PC-3 (cell line): ENCODE measurements around the gene NOM1. TPM values are rescaled to one million over a fixed set of nuclear protein-coding genes. Genes with fewer than 3 reads are reported as not detected.
A peak's percentile ranks its signal among the peaks of the same experiment; 100 is the strongest.

ENCODE experiments used
- ATAC-seq: fragments of 200-7000 bp; cut with Tn5 transposase; 2 replicates; pipeline ENCODE4 v1.9.1; 2020; ENCODE audit warnings: mild to moderate bottlenecking, moderate library complexity
- BruUV-seq: library from RNA; stranded (reverse); fragments of 400-500 nt; replicated peaks from 2 replicates; lab custom pipeline; 2021; lab: Mats Ljungman, UMichigan
- CTCF ChIA-PET: fragments of 300-600 bp; sonication (Branson Sonifier 250); formaldehyde crosslinking; loops from one replicate; lab custom pipeline; 2022; ENCODE audit warnings: antibody characterized with exemption; lab: Charles Lee
- POLR2A ChIA-PET: fragments of 300-600 bp; sonication (Branson Sonifier 250); formaldehyde crosslinking; loops from one replicate; lab custom pipeline; 2022; ENCODE audit warnings: antibody characterized with exemption; ENCODE audit not compliant: unreplicated experiment; lab: Charles Lee
- DNase-seq: peaks from one replicate; pipeline ENCODE4 v3.0.0-alpha.2; 2015
- H2AFZ ChIP-seq: fragments of 300-600 bp; sonication (generic); 2 replicates; pipeline ENCODE4 v1.6.0; 2016; ENCODE audit warnings: antibody characterized with exemption, low read length
- H3F3A ChIP-seq: fragments of 300-600 bp; sonication (generic); one replicate; pipeline ENCODE4 v1.6.0; 2017; ENCODE audit warnings: antibody characterized with exemption, low read length, control low read depth, mild to moderate bottlenecking; ENCODE audit not compliant: unreplicated experiment
- H3K27ac ChIP-seq: fragments of 300-600 bp; sonication (generic); 2 replicates; pipeline ENCODE4 v1.5.1; 2016; ENCODE audit warnings: mild to moderate bottlenecking, low read length
- H3K27me3 ChIP-seq: fragments of 300-600 bp; sonication (generic); 2 replicates; pipeline ENCODE4 v1.6.1; 2016; ENCODE audit warnings: low read length, mixed read lengths
- H3K36me3 ChIP-seq: fragments of 300-600 bp; sonication (generic); 2 replicates; pipeline ENCODE4 v1.6.1; 2016; ENCODE audit warnings: low read depth, mixed run types, low read length, mixed read lengths
- H3K4me1 ChIP-seq: fragments of 300-600 bp; sonication (generic); 2 replicates; pipeline ENCODE4 v1.5.1; 2016; ENCODE audit warnings: low read length; ENCODE audit not compliant: insufficient read depth
- H3K4me2 ChIP-seq: fragments of 300-600 bp; sonication (generic); 2 replicates; pipeline ENCODE4 v1.6.0; 2016; ENCODE audit warnings: low read length
- H3K4me3 ChIP-seq: fragments of 300-600 bp; sonication (generic); 2 replicates; pipeline ENCODE4 v1.5.1; 2016; ENCODE audit warnings: mild to moderate bottlenecking, low read length, mixed read lengths
- H3K79me2 ChIP-seq: fragments of 300-600 bp; sonication (generic); 2 replicates; pipeline ENCODE4 v1.6.1; 2017; ENCODE audit warnings: low read length, mixed read lengths
- H3K9ac ChIP-seq: fragments of 300-600 bp; sonication (generic); 2 replicates; pipeline ENCODE4 v1.6.0; 2016; ENCODE audit warnings: mild to moderate bottlenecking, low read length
- H3K9me2 ChIP-seq: fragments of 300-600 bp; sonication (generic); replicated peaks from 2 replicates; pipeline ENCODE4 v1.6.1; 2016; ENCODE audit warnings: mixed run types, low read length, mixed read lengths
- H3K9me3 ChIP-seq: fragments of 300-600 bp; sonication (generic); 2 replicates; pipeline ENCODE4 v1.6.1; 2016; ENCODE audit warnings: low read length, mixed read lengths
- H4K20me1 ChIP-seq: fragments of 300-600 bp; sonication (generic); 2 replicates; pipeline ENCODE4 v1.6.1; 2016; ENCODE audit warnings: low read length, mixed read lengths
- CTCF ChIP-seq: fragments of 300-600 bp; sonication (generic); conservative IDR thresholded peaks from 2 replicates; pipeline ENCODE4 v1.5.1; 2017; ENCODE audit warnings: antibody characterized with exemption, low read depth, mild to moderate bottlenecking, low read length
- EZH2 ChIP-seq: fragments of 300-600 bp; sonication (generic); IDR thresholded peaks from one replicate; pipeline ENCODE4 v1.6.1; 2017; ENCODE audit warnings: antibody characterized with exemption, mild to moderate bottlenecking, low read length; ENCODE audit not compliant: unreplicated experiment
- EZH2phosphoT487 ChIP-seq: fragments of 300-600 bp; sonication (generic); IDR thresholded peaks from 2 replicates; pipeline ENCODE4 v1.6.1; 2018; ENCODE audit warnings: mild to moderate bottlenecking, antibody characterized with exemption, low read length, borderline replicate concordance
- intact Hi-C: fragments of 100-400 bp; cut with micrococcal nuclease; formaldehyde crosslinking; loops from 2 replicates; pipeline ENCODE4 v1.9.0; 2023
- total RNA-seq: library from RNA; depleted of rRNA; stranded (reverse); fragments of >200 nt; gene quantifications from 2 replicates; pipeline ENCODE4 v1.2.3, GENCODE V29; 2014

NOM1 gene
- total RNA-seq, 1 experiment from 2014 or later: 17.7 TPM

- TF ChIP-seq CTCF (no peak), EZH2 (no peak), EZH2phosphoT487 (no peak)
- H3K4me2 ChIP-seq: no peak overlapping the region
- no peaks in the 10 kb centered on the region for H3K27me3 ChIP-seq
- BruUV-seq: no TSS peak
- no peaks in the 10 kb centered on the region for H3K79me2 ChIP-seq
- ATAC-seq (peak; percentile 55), DNase-seq (no peak)
- H3K27ac ChIP-seq: no peak overlapping the region
- no peak overlapping the region for H3K9ac ChIP-seq
- no peaks in the 10 kb centered on the region for H3K9me3 ChIP-seq
- H3K4me1 ChIP-seq: no peaks in the 10 kb centered on the region; the same call in 1 of the 2 replicates
- H3K9me2 ChIP-seq: no peaks in the 10 kb centered on the region
- no peak overlapping the region for H3K4me3 ChIP-seq
- no peaks in the 10 kb centered on the region for H3F3A ChIP-seq
- ChIA-PET CTCF (no interaction called here), POLR2A (no interaction called here)
- no peaks in the 10 kb centered on the region for H4K20me1 ChIP-seq
- intact Hi-C loops: no loop called here
- H2AFZ ChIP-seq: no peak overlapping the region
- no peaks in the 10 kb centered on the region for H3K36me3 ChIP-seq
These were observed 6.1 kb upstream of the NOM1 start for GRCh38 chr7:156943091-156944041.

- Histone ChIP-seq H3K4me3 (no peak overlapping the region), H3K9me3 (no peaks in the 10 kb centered on the region), H3K4me2 (no peak overlapping the region), H3K36me3 (no peaks in the 10 kb centered on the region), H3K79me2 (peaks cover 3% of the 10 kb centered on the region), H3K27ac (no peak overlapping the region), H3K27me3 (no peaks in the 10 kb centered on the region), H3K9ac (no peak overlapping the region), H3F3A (no peaks in the 10 kb centered on the region), H4K20me1 (no peaks in the 10 kb centered on the region), H2AFZ (no peak overlapping the region), H3K4me1 (no peaks in the 10 kb centered on the region; the same call in 1 of the 2 replicates), H3K9me2 (no peaks in the 10 kb centered on the region)
- BruUV-seq: no TSS peak
- TF ChIP-seq EZH2phosphoT487 (no peak), EZH2 (no peak), CTCF (no peak)
- DNase-seq (no peak), ATAC-seq (no peak)
- POLR2A ChIA-PET: interaction anchor here (0.6 kb wide), 1 partner anchor 192 kb away, joined by 3 read pairs; no protein-coding TSS in a partner anchor
- intact Hi-C loops: no loop called here
- CTCF ChIA-PET: no interaction called here
These were observed 4.6 kb upstream of the NOM1 start for GRCh38 chr7:156944876-156945275.
